NCI-H2029 treated with DMSO at 0.1 percent for 48 hours (cell line): ENCODE measurements around the gene PVR.
"Not testable (repeated sequence)": the region's sequence is repeated elsewhere in the genome, so short reads cannot be mapped to it uniquely, and the experiment has no call there.

Experiments
- DNase-seq: peaks from one replicate; lab custom pipeline; 2025; lab: John Stamatoyannopoulos, UW

The PVR gene

DNA sequence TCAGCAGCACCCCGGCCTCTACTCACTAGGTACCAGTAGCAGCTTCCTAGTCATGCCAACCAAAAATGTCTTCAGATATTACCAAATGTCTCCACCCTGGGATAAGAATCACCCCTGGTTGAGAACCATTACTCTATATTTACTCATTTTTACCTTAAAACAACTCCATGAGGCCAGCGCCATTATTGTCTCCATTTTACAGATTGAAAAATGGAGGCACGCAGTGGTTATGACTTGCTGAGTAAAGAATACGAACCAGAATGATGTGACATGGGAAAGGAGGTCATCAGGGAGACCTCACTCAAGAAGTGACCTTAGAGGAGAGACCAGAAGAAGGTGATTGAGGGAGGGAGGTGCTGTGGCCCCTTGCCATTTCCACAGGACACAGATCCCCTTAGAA, 29.8 kb downstream of the PVR start:
- DNase-seq = no peak

GRCh38 chr19:44675521-44675920, 31.8 kb downstream of the PVR start:
- no peak for DNase-seq

DNA sequence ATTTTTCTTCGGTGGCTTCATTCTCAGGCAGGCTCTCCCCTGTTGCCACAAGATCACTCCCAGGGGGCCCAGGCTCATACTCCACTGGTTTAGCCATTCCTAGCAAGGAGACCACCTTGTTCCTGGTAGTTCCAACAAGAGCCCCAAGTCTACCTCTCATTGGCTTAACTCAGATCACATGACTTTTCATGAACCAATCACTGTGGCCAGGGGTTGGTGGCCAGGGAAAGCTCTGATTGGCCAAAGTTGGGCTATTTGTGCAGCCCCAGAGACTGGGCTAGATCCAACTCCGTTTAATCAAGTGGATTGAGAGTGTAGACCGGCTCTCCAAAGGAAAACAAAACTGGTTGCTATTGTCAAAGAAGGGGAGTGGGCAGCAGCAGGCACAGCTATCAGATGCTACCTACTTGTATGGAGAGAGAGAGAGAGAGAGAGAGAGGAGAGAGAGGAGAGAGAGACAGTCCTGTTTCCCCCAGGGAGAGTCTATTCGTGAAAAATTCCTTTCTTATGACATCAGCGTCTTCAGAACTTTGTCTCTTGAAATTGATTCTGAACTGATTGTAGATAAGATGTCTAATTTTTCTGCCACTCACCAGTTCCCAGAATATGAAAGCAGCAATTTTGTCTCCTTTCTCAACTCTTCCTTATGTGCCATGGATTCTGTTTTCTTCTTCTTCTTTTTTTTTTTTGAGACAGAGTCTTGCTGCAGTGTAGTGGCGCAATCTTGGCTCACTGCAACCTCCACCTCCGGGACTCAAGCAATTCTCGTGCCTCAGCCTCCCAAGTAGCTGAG, 33.5 kb downstream of the PVR start:
- peak; percentile 16 for DNase-seq

DNA sequence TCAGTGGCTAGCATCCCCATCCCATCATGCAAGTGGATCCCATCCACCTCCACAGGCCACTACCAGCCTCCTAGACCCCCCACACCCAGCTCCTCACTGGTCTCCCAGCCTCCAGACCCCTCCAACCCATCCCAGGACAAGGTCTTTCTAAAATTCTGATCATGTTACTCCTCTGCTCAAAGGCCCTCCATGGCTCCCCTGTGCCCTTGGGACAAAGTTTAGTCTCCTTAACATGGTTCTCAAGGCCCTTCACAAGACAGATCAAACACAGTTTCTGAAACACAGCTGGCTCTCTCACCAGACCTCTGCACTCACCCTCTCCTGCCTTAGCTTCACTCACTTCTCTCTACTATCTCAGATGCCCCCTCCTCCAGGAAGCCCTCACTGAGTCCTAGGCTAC, 36.8 kb downstream of the PVR start:
- no peak for DNase-seq

DNA sequence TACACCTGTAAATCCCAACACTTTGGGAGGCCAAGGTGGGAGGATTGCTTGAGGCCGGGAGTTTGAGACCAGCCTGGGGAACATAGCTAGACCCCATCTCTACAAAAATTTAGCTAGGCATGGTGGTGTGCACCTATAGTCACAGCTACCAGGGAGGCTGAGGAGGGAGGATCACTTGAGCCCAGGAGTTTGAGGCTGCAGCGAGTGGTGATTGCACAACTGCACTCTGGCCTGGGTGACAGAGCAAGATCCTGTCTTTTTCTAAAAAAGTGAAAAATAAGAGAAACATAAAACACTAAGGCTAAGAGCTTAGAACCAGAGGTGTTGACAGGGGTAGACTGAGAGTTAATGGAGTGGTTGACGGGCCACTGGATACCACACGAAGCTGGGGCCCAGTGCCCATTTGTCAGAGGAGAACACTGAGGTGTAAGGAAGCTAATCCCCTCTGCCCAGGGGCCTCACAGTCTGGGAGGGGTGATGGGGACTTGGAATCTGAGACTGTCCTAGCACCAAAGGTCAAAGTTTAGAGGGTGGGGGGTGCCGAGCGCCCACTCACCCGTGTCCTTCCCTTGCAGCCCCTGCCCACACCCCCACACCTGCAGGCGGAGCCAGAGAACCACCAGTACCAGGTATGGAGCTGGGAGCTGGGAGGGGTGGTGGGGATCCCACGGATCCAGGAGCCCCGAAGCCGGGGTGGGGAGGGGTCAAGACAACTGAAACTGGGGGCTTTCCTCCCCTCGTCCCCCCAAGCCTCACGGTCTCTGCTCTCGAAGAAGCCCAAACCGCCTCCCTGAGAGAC, 38.5 kb downstream of the PVR start:
- no peak for DNase-seq

- no peak for DNase-seq
Observed at GRCh38 chr19:44682807-44683206, 39.1 kb downstream of the PVR start.

- no peak for DNase-seq
Observed at GRCh38 chr19:44683434-44684210, 39.9 kb downstream of the PVR start.

DNA sequence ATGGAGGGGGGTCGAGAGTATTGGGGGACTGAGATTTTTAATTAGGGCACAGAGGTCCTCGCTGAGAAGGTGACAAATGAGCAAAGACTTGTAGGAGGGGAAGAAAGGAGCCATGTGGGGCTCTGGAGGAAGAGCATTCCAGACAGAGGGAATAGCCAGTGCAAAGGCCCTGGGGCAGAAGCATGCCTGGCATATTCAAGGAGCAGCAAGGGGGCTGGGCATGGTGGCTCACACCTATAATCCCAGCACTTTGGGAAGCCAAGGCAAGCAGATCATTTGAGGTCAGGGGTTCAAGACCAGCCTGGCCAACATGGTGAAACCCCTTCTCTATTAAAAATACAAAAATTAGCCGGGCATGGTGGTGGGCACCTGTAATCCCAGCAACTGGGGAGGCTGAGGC, 40.7 kb downstream of the PVR start:
- not testable (repeated sequence) for DNase-seq

GRCh38 chr19:44684892-44685863, 41.5 kb downstream of the PVR start:
- DNase-seq = no peak

- no peak for DNase-seq
Observed at GRCh38 chr19:44685877-44686276, 42.2 kb downstream of the PVR start.

DNA sequence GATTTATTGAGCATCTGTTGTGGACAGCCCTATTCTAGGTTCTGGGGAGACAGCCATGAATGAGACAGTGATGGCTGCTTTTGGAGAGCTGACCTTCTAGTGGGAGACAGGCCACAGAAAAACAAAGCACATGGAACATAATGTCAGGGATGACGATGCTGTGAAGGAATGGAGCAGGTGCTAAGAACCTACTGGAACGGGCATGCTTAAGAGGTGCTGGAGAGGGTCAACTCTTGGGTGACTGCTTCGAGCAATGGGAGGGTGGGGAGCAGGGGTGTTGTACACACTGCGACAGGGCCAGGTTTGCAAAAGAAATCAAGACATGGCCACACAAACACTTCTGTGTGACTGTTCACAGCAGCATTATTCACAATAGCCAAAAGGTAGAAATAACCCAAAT, 43.2 kb downstream of the PVR start:
- DNase-seq = no peak

- no peak for DNase-seq
Observed at GRCh38 chr19:44687888-44688287, 44.2 kb downstream of the PVR start.

- peak; percentile 38 for DNase-seq
Observed at GRCh38 chr19:44689290-44690130, 45.8 kb downstream of the PVR start.

- no peak for DNase-seq
Observed at GRCh38 chr19:44690131-44690440, 46.4 kb downstream of the PVR start.

DNA sequence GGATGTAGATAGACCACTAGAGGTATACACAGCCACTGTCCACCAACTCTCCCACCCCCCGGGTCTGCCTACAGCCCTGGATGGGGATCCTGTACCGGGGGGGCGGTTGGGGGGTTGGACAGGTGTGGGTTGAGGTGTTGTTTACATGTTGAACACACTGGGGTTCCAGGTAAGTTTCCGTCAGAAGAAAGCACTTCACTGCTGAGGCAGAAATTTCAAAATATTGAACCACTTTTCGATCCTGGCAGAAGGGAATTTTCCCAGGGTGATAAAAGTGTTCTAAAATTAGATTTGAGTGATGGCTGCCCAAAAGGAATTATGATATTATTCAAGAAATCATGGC, 48.6 kb downstream of the PVR start:
- DNase-seq = no peak

DNA sequence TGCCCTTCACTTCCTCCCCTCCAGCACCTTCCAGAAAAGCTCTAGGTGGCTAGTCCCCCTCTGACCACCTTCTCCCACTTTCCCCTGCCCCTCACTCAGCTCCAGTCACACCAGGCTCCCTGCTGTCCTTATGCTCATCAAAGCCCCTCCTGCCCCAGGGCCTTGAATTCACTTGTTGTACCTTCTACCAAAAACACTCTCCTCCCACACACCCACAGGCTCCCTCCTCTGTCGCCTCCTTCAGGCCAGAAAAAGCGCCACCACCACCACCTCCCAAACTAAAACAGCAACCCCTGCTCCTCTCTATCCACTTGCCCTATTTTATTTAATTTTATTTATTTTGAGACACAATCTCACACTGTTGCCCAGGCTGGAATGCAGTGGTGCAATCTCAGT, 50.5 kb downstream of the PVR start:
- no peak for DNase-seq

DNA sequence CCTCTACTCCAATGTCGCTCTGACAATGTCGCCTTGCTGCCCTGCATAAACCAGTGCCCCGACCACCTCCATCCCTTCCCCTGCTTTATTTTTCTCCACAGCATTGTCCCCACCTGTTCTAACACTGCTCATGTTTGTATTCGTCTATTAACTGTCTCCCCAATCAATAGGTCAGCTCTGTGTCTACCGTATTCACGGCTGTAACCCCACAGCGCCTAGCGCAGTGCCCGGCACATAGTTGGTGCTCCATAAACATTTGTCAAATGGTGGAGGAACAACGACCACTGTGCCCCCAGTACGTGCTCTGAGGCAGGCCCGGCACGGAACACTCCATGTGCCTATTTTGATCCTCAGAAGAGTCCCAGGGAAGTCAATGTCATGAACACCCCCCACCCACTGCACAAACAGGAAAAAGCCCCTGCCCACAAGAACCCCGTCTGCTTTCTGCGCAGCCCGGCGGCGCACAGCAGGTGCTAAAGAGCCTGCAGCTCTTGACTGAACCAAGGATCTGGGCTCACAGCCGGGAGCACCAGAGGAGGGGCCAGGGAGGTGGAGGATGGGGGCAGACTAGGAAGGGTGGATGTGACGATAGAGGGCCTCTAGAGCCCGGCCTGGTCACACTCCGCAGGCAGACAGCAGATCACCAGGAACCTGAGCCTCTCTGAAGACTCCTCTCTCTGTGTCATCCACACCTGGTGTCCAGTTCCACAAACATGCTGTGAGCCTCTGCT, 53.4 kb downstream of the PVR start:
- peak; percentile 93 for DNase-seq

DNA sequence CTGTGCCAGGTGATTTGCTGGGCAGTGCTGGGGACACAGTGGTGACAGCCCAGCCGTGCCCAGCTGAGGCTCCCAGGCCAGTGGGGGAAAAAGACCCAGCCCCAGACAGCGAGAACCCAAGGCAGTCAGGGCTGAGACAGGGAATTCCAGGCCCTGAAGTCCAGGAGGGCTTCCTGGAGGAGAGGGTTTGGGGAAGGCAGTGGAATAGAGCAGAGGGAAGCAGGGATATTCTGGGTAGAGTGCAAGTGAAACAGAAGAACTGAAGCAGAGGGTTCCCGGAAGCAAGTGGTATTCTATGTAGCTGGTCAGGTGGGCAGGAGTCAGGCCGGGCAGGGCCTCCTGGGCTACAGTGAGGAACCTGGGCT, 53.9 kb downstream of the PVR start:
- peak; percentile 53 for DNase-seq

- no peak for DNase-seq
Observed at GRCh38 chr19:44698492-44699201, 54.9 kb downstream of the PVR start, which contains the start of gene CEACAM16. Gene CEACAM16 (plus strand): TSS chr19:44699151. CDS start chr19:44701457, 2,306 bp downstream.
